Endodermal cell (in vitro differentiated cells): ENCODE results near the gene SLC19A3. TPM values are rescaled to one million over a fixed set of nuclear protein-coding genes. Genes with fewer than 3 reads are reported as not detected.
"Not testable (repeated sequence)": the region's sequence is repeated elsewhere in the genome, so short reads cannot be mapped to it uniquely, and the experiment has no call there.

Experiments used
- DNase-seq: peaks from one replicate; pipeline ENCODE4 v3.0.0-alpha.2; 2017
- H3K27ac ChIP-seq: 2 replicates; pipeline ENCODE4 v1.5.1; 2013; ENCODE audit warnings: mild to moderate bottlenecking, low read depth, low read length, moderate library complexity
- H3K27me3 ChIP-seq: 2 replicates; pipeline ENCODE4 v1.6.1; 2013; ENCODE audit warnings: mild to moderate bottlenecking, low read length, moderate library complexity; ENCODE audit not compliant: insufficient read depth, control insufficient read depth, poor library complexity, severe bottlenecking
- H3K36me3 ChIP-seq: 2 replicates; pipeline ENCODE4 v1.7.0; 2013; ENCODE audit warnings: mild to moderate bottlenecking, low read length, moderate library complexity; ENCODE audit not compliant: control insufficient read depth, insufficient read depth
- H3K4me1 ChIP-seq: one replicate; pipeline ENCODE4 v1.7.0; 2013; ENCODE audit warnings: low read length; ENCODE audit not compliant: control insufficient read depth, insufficient read depth
- H3K4me3 ChIP-seq: 2 replicates; pipeline ENCODE4 v1.5.1; 2013; ENCODE audit warnings: mild to moderate bottlenecking, low read length, moderate library complexity
- H3K9ac ChIP-seq: 2 replicates; pipeline ENCODE4 v1.6.1; 2013; ENCODE audit warnings: mild to moderate bottlenecking, low read length, moderate library complexity; ENCODE audit not compliant: poor library complexity, severe bottlenecking; ENCODE audit errors: extremely low read depth
- H3K9me3 ChIP-seq: 2 replicates; pipeline ENCODE4 v1.6.1; 2013; ENCODE audit warnings: mild to moderate bottlenecking, low read length, moderate library complexity; ENCODE audit not compliant: control insufficient read depth
- H3K27ac Mint-ChIP-seq: 2 replicates; pipeline ENCODE4 v1.8.0; 2020; ENCODE audit warnings: mixed read lengths
- H3K27me3 Mint-ChIP-seq: 2 replicates; pipeline ENCODE4 v1.8.0; 2021; ENCODE audit warnings: mild to moderate bottlenecking, mixed read lengths; ENCODE audit not compliant: insufficient read depth
- H3K36me3 Mint-ChIP-seq: 2 replicates; pipeline ENCODE4 v1.8.0; 2020; ENCODE audit warnings: low read depth, mixed read lengths
- H3K4me1 Mint-ChIP-seq: 2 replicates; pipeline ENCODE4 v1.8.0; 2020; ENCODE audit warnings: mixed read lengths
- H3K4me3 Mint-ChIP-seq: 2 replicates; pipeline ENCODE4 v1.8.0; 2020; ENCODE audit warnings: mild to moderate bottlenecking, moderate library complexity, mixed read lengths
- H3K9me3 Mint-ChIP-seq: 2 replicates; pipeline ENCODE4 v1.8.0; 2020; ENCODE audit warnings: mild to moderate bottlenecking, mixed read lengths
- WGBS, 2 experiments: methylation state at CpG; one replicate each; pipeline versions ENCODE4 v1.1.5 to v1.1.7; 2013; ENCODE audit warnings: missing lambda C conversion rate in 2 of 2, mixed read lengths in 1 of 2; ENCODE audit not compliant: insufficient coverage in 1 of 2, insufficient read length in 1 of 2; 5-methylcytosine and 5-hydroxymethylcytosine counted together
- total RNA-seq, 2 donors: library from RNA; stranded (reverse); fragmentation: NEBNext Ultra II Directional in 1 of 2; extraction: Animal tissue kit (Norgen Biotek cat#: 25700) in 1 of 2; gene quantifications; 2 replicates in 1 of 2; 3 replicates in 1 of 2; pipeline ENCODE4 v1.2.1, GENCODE V29; 2021
- TF ChIP-seq, protein P1 (sequence below): fragments of 200-600 bp; sonication (generic); conservative IDR thresholded peaks from 2 replicates; pipeline ENCODE4 v1.5.0; 2021; ENCODE audit warnings: antibody characterized with exemption, mild to moderate bottlenecking

The SLC19A3 gene
- total RNA-seq, 2 donors from 2014 or later, result 0.68 to 1.1 TPM

DNA sequence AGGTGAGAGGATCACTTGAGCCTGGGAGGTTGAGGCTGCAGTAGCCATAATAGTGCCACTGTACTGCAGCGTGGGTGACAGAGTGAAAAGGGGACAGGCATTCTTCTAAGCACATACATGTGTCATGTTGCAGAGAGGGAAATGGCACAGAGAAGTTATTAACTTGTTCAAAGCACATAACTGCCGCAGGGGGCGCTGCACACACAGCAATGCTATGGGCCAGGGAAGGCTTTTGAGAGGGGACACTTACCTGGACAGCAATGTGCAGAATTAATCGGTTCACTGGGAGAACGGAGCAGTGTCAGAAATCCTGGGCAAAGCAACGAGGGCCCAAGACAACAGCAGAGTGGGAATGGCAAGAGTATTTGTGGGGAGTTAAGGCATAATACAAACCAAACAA, 30.3 kb upstream of the SLC19A3 start:
- Histone ChIP-seq H3K4me3 (no peak overlapping the region), H3K9ac (no peak overlapping the region), H3K27ac (no peak overlapping the region), H3K4me1 (no peaks in the 10 kb centered on the region), H3K36me3 (no peaks in the 10 kb centered on the region), H3K9me3 (no peaks in the 10 kb centered on the region), H3K27me3 (no peaks in the 10 kb centered on the region)
- Mint-ChIP-seq H3K9me3 (no peaks in the 10 kb centered on the region), H3K27ac (no peak overlapping the region), H3K4me1 (no peaks in the 10 kb centered on the region), H3K4me3 (no peak overlapping the region), H3K27me3 (no peaks in the 10 kb centered on the region), H3K36me3 (no peaks in the 10 kb centered on the region)
- TF ChIP-seq, protein P1, sequence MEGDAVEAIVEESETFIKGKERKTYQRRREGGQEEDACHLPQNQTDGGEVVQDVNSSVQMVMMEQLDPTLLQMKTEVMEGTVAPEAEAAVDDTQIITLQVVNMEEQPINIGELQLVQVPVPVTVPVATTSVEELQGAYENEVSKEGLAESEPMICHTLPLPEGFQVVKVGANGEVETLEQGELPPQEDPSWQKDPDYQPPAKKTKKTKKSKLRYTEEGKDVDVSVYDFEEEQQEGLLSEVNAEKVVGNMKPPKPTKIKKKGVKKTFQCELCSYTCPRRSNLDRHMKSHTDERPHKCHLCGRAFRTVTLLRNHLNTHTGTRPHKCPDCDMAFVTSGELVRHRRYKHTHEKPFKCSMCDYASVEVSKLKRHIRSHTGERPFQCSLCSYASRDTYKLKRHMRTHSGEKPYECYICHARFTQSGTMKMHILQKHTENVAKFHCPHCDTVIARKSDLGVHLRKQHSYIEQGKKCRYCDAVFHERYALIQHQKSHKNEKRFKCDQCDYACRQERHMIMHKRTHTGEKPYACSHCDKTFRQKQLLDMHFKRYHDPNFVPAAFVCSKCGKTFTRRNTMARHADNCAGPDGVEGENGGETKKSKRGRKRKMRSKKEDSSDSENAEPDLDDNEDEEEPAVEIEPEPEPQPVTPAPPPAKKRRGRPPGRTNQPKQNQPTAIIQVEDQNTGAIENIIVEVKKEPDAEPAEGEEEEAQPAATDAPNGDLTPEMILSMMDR, result peak; percentile 91
- DNase-seq, result peak; percentile 89
- WGBS, 2 experiments, result 69 to 74% methylated on average over 5 to 6 of the region's 6 CpGs

DNA sequence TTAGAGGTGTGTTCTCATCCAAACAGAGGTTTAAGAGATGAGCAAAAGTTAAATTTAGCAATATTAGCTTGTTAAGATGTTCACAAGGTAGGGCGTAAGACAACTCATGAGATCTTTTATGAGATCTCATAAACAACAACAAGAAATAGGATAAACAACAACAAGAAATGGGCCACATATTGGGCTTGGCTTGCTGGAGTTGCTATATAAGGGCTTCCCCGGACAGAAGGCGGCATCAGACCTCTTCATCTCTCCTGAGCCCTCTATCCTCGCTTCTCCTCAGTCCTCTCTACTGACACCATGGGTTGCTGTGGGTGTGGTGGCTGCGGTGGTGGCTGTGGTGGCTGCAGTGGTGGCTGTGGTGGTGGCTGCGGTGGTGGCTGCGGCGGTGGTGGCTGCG, 27.8 kb upstream of the SLC19A3 start, which contains the start of gene SCYGR8:
TSS of gene SCYGR8 (plus strand) at position 301 of the 400 bp plus-strand sequence. CDS start at position 301, 0 bp downstream.
- no peaks in the 10 kb centered on the region for H3K4me1 Mint-ChIP-seq
- 95% methylated on average over 3 of the region's 9 CpGs; no CpG with 5 or more reads in 1 of the 2 experiments for WGBS, 2 experiments
- no peaks in the 10 kb centered on the region for H3K36me3 Mint-ChIP-seq
- H3K9me3 ChIP-seq, result no peaks in the 10 kb centered on the region
- H3K9me3 Mint-ChIP-seq, result no peaks in the 10 kb centered on the region
- H3K4me3 ChIP-seq, result no peak within 1 kb of the TSS
- no peaks in the 10 kb centered on the region for H3K36me3 ChIP-seq
- H3K4me1 ChIP-seq, result no peaks in the 10 kb centered on the region
- no peaks in the 10 kb centered on the region for H3K27me3 Mint-ChIP-seq
- no peak for DNase-seq
- no peak within 1 kb of the TSS for H3K4me3 Mint-ChIP-seq
- H3K27ac ChIP-seq, result no peak within 1 kb of the TSS
- H3K9ac ChIP-seq, result no peak within 1 kb of the TSS
- no peaks in the 10 kb centered on the region for H3K27me3 ChIP-seq
- H3K27ac Mint-ChIP-seq, result no peak within 1 kb of the TSS
- TF ChIP-seq, protein P1, result no peak

DNA sequence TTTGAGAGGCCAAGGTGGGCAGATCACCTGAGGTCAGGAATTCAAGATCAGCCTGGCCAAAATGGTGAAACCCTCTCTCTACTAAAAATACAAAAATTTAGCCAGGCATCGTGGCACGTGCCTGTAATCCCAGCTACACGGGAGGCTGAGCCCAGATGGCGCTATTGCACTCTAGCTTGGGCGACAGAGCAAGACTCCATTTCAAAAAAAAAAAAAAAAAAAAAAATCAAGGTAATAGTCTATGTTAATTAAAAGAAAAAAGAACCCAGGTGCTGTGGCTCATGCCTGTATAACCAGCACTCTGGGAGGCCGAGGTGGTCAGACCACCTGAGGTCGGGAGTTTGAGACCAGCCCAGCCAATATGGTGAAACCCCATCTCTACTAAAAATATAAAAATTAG, 22.9 kb upstream of the SLC19A3 start:
- H3K9me3 Mint-ChIP-seq, H3K4me3 Mint-ChIP-seq: not testable (repeated sequence)

More for the DNA sequence above, 22.9 kb upstream of the SLC19A3 start:
- H3K9ac ChIP-seq, H3K27me3 ChIP-seq, H3K4me1 Mint-ChIP-seq, H3K27ac ChIP-seq, H3K27ac Mint-ChIP-seq, H3K4me3 ChIP-seq, H3K27me3 Mint-ChIP-seq, H3K4me1 ChIP-seq, H3K9me3 ChIP-seq, H3K36me3 Mint-ChIP-seq, H3K36me3 ChIP-seq: not testable (repeated sequence)
- TF ChIP-seq, protein P1, result peak; percentile 74
- DNase-seq, result peak; percentile 86
- WGBS, 2 experiments, result 69 to 83% methylated on average over 1 to 6 of the region's 7 CpGs
